HG02973 (cell line): ENCODE results near the gene HDDC3.

ENCODE experiments used
- ATAC-seq: cut with Tn5 transposase; IDR thresholded peaks from one replicate; pipeline ENCODE4 v1.9.1; 2021; ENCODE audit warnings: moderate library complexity; ENCODE audit not compliant: unreplicated experiment

HDDC3 gene

GRCh38 chr15:90931828-90932659, at the start of gene HDDC3:
HDDC3 (minus strand) TSS chr15:90932549; CDS start chr15:90932540, 9 bp downstream.
- ATAC-seq, result peak; percentile 44

GRCh38 chr15:90982135-90982534, 49.8 kb upstream of the HDDC3 start:
- no peak for ATAC-seq

GRCh38 chr15:90981681-90982080, 49.3 kb upstream of the HDDC3 start:
- peak; percentile 76 for ATAC-seq

- no peak for ATAC-seq
Measured at GRCh38 chr15:90979582-90979981, 47.2 kb upstream of the HDDC3 start.

GRCh38 chr15:90974216-90974615, 41.9 kb upstream of the HDDC3 start:
- ATAC-seq, result no peak

GRCh38 chr15:90972133-90972532, 39.8 kb upstream of the HDDC3 start:
- no peak for ATAC-seq

GRCh38 chr15:90970274-90970673, 37.9 kb upstream of the HDDC3 start:
- ATAC-seq, result no peak

- ATAC-seq, result no peak
Measured at GRCh38 chr15:90968434-90968833, 36.1 kb upstream of the HDDC3 start.

GRCh38 chr15:90967206-90967605, 34.9 kb upstream of the HDDC3 start:
- ATAC-seq, result no peak

GRCh38 chr15:90966262-90966661, 33.9 kb upstream of the HDDC3 start:
- no peak for ATAC-seq

GRCh38 chr15:90962021-90962420, 29.7 kb upstream of the HDDC3 start:
- no peak for ATAC-seq

- no peak for ATAC-seq
Measured at GRCh38 chr15:90960298-90961091, 28.1 kb upstream of the HDDC3 start.

GRCh38 chr15:90959894-90960293, 27.5 kb upstream of the HDDC3 start:
- ATAC-seq, result no peak

GRCh38 chr15:90959028-90959595, 26.8 kb upstream of the HDDC3 start:
- no peak for ATAC-seq

- no peak for ATAC-seq
Measured at GRCh38 chr15:90957791-90958190, 25.4 kb upstream of the HDDC3 start.

- no peak for ATAC-seq
Measured at GRCh38 chr15:90957031-90957790, 24.9 kb upstream of the HDDC3 start.

GRCh38 chr15:90956274-90957030, 24.1 kb upstream of the HDDC3 start:
- no peak for ATAC-seq

GRCh38 chr15:90955624-90956273, 23.4 kb upstream of the HDDC3 start:
- no peak for ATAC-seq

GRCh38 chr15:90954712-90955623, 22.6 kb upstream of the HDDC3 start, which contains the start of gene RCCD1:
RCCD1 (plus strand) TSS chr15:90954884; CDS start chr15:90956735, 1,851 bp downstream.
- peak; percentile 86 for ATAC-seq
